ENCODE data around the gene ANKRD44. TPM values are rescaled to one million over a fixed set of nuclear protein-coding genes. Genes with fewer than 3 reads are reported as not detected.

The ANKRD44 gene
- total RNA-seq, 1 experiment from 2014 or later = 0.68 TPM

DNA sequence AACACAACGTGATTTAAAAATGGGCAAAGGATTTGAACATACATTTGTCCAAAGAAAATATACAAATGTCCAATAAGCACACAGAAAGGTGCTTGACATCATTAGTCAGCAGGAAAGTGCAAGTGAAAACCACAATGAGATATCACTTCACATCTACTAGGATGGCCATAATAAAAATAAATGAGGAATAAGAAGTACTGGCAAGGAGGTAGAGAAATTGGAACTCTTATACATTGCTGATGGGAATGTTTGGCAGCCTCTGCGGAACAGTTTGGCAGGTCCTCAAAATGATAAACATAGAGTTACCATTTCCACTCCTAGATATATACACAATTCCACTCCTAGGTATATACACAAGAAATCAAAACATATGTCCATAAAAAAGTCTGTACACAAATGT is 333.1 kb downstream of the ANKRD44 start (continued):
- TF ChIP-seq, protein P1, sequence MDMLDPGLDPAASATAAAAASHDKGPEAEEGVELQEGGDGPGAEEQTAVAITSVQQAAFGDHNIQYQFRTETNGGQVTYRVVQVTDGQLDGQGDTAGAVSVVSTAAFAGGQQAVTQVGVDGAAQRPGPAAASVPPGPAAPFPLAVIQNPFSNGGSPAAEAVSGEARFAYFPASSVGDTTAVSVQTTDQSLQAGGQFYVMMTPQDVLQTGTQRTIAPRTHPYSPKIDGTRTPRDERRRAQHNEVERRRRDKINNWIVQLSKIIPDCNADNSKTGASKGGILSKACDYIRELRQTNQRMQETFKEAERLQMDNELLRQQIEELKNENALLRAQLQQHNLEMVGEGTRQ (CRISPR knock-in tag; IDR thresholded peaks at IDR 0.05) = no peak
- TF ChIP-seq GABPB1 (CRISPR knock-in tag; IDR thresholded peaks at IDR 0.05) (no peak), TP53 (CRISPR knock-in tag; IDR thresholded peaks at IDR 0.05) (no peak), GTF2I (CRISPR knock-in tag; conservative IDR thresholded peaks at IDR 0.05) (no peak)
- TF ChIP-seq, protein P2, sequence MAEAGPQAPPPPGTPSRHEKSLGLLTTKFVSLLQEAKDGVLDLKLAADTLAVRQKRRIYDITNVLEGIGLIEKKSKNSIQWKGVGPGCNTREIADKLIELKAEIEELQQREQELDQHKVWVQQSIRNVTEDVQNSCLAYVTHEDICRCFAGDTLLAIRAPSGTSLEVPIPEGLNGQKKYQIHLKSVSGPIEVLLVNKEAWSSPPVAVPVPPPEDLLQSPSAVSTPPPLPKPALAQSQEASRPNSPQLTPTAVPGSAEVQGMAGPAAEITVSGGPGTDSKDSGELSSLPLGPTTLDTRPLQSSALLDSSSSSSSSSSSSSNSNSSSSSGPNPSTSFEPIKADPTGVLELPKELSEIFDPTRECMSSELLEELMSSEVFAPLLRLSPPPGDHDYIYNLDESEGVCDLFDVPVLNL (CRISPR knock-in tag; IDR thresholded peaks at IDR 0.05; ENCODE audit: borderline replicate concordance, low read depth) = no peak
- TF ChIP-seq, protein P3, sequence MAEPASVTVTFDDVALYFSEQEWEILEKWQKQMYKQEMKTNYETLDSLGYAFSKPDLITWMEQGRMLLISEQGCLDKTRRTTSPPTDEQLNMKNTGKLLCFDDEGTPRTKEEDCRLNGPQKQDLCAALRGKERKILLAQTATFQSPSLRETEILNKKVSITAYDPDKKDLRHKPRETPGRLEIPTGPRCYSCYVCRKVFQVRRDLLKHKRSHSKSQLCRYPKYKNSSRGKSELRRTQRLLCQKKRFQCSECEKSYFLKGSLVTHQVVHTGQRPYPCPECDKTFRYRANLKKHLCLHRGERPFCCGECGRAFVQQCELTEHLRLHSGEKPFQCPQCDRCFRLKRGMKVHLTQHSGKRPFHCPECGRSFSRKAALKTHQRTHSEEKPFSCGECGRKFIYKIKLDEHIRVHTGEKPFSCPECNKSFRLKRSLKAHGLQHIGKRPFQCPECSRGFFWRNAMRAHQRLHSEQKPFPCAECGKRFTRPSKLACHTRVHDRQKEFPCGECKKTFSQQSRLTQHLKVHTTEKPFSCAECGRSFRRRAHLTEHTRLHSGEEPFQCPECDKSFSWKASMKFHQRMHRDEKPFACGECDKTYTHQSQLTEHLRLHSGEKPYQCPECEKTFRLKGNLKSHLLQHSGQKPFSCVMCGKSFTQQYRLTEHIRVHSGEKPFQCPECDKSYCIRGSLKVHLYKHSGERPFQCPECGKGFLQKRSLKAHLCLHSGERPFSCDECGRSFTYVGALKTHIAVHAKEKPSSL (CRISPR knock-in tag; conservative IDR thresholded peaks at IDR 0.05) = no peak
- TF ChIP-seq, protein P4, sequence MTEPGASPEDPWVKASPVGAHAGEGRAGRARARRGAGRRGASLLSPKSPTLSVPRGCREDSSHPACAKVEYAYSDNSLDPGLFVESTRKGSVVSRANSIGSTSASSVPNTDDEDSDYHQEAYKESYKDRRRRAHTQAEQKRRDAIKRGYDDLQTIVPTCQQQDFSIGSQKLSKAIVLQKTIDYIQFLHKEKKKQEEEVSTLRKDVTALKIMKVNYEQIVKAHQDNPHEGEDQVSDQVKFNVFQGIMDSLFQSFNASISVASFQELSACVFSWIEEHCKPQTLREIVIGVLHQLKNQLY (CRISPR knock-in tag; IDR thresholded peaks at IDR 0.05) = no peak

DNA sequence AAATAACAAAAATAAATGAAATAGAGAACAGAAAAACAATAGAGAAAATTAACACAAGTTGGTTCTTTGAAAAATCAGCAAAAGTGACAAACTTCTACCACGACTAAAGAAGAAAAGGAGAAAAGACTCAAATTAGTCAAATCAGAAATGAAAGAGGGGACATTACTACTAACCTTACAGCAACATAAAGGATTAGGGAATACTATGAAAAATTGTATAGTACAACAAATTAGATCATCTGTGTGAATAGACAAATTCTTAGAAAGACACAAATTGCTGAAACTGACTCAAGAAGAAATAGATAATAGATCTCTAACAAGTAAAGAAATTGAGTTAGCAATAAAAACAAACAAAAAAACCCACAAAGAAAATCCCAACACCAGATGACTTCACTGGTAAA is 335.6 kb downstream of the ANKRD44 start:
- no peaks in the 10 kb centered on the region for H3K27me3 Mint-ChIP-seq (ENCODE audit: low read depth)
- H3K4me3 Mint-ChIP-seq = no peak overlapping the region
- POLR2A ChIA-PET = no interaction called here
- no peak for ATAC-seq
- peaks cover 7% of the 10 kb centered on the region for H3K4me1 Mint-ChIP-seq
- no peak for DNase-seq (ENCODE audit: low spot score)
- H3K36me3 Mint-ChIP-seq = no peaks in the 10 kb centered on the region
- no peak overlapping the region for H3K27ac Mint-ChIP-seq
- no peaks in the 10 kb centered on the region for H3K9me3 Mint-ChIP-seq
- CTCF ChIA-PET = no interaction called here
- TF ChIP-seq, protein P5, sequence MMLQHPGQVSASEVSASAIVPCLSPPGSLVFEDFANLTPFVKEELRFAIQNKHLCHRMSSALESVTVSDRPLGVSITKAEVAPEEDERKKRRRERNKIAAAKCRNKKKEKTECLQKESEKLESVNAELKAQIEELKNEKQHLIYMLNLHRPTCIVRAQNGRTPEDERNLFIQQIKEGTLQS (CRISPR knock-in tag; conservative IDR thresholded peaks at IDR 0.05) = no peak
- TF ChIP-seq, protein P6, sequence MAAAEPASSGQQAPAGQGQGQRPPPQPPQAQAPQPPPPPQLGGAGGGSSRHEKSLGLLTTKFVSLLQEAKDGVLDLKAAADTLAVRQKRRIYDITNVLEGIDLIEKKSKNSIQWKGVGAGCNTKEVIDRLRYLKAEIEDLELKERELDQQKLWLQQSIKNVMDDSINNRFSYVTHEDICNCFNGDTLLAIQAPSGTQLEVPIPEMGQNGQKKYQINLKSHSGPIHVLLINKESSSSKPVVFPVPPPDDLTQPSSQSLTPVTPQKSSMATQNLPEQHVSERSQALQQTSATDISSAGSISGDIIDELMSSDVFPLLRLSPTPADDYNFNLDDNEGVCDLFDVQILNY (CRISPR knock-in tag; IDR thresholded peaks at IDR 0.05) = no peak
- TF ChIP-seq, protein P7, sequence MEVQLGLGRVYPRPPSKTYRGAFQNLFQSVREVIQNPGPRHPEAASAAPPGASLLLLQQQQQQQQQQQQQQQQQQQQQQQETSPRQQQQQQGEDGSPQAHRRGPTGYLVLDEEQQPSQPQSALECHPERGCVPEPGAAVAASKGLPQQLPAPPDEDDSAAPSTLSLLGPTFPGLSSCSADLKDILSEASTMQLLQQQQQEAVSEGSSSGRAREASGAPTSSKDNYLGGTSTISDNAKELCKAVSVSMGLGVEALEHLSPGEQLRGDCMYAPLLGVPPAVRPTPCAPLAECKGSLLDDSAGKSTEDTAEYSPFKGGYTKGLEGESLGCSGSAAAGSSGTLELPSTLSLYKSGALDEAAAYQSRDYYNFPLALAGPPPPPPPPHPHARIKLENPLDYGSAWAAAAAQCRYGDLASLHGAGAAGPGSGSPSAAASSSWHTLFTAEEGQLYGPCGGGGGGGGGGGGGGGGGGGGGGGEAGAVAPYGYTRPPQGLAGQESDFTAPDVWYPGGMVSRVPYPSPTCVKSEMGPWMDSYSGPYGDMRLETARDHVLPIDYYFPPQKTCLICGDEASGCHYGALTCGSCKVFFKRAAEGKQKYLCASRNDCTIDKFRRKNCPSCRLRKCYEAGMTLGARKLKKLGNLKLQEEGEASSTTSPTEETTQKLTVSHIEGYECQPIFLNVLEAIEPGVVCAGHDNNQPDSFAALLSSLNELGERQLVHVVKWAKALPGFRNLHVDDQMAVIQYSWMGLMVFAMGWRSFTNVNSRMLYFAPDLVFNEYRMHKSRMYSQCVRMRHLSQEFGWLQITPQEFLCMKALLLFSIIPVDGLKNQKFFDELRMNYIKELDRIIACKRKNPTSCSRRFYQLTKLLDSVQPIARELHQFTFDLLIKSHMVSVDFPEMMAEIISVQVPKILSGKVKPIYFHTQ (CRISPR knock-in tag; IDR thresholded peaks at IDR 0.05) = no peak
- no peak for TF ChIP-seq NFYB (CRISPR knock-in tag; conservative IDR thresholded peaks at IDR 0.05; ENCODE audit: low read depth)
- TF ChIP-seq, protein P8, sequence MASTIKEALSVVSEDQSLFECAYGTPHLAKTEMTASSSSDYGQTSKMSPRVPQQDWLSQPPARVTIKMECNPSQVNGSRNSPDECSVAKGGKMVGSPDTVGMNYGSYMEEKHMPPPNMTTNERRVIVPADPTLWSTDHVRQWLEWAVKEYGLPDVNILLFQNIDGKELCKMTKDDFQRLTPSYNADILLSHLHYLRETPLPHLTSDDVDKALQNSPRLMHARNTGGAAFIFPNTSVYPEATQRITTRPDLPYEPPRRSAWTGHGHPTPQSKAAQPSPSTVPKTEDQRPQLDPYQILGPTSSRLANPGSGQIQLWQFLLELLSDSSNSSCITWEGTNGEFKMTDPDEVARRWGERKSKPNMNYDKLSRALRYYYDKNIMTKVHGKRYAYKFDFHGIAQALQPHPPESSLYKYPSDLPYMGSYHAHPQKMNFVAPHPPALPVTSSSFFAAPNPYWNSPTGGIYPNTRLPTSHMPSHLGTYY (CRISPR knock-in tag; IDR thresholded peaks at IDR 0.05) = no peak
- TF ChIP-seq MYBL2 (CRISPR knock-in tag; IDR thresholded peaks at IDR 0.05) = no peak
- TF ChIP-seq, protein P4 (CRISPR knock-in tag; IDR thresholded peaks at IDR 0.05) = no peak
- no peak for TF ChIP-seq ZNF232 (CRISPR knock-in tag; IDR thresholded peaks at IDR 0.05)
- no peak for TF ChIP-seq NR1H2 (CRISPR knock-in tag; IDR thresholded peaks at IDR 0.05)
- TF ChIP-seq, protein P9, sequence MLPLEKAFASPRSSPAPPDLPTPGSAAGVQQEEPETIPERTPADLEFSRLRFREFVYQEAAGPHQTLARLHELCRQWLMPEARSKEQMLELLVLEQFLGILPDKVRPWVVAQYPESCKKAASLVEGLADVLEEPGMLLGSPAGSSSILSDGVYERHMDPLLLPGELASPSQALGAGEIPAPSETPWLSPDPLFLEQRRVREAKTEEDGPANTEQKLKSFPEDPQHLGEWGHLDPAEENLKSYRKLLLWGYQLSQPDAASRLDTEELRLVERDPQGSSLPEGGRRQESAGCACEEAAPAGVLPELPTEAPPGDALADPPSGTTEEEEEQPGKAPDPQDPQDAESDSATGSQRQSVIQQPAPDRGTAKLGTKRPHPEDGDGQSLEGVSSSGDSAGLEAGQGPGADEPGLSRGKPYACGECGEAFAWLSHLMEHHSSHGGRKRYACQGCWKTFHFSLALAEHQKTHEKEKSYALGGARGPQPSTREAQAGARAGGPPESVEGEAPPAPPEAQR (CRISPR knock-in tag; IDR thresholded peaks at IDR 0.05) = no peak
- TF ChIP-seq CREB1 (CRISPR knock-in tag; IDR thresholded peaks at IDR 0.05) = no peak
- TF ChIP-seq, protein P10, sequence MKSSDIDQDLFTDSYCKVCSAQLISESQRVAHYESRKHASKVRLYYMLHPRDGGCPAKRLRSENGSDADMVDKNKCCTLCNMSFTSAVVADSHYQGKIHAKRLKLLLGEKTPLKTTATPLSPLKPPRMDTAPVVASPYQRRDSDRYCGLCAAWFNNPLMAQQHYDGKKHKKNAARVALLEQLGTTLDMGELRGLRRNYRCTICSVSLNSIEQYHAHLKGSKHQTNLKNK (CRISPR knock-in tag; IDR thresholded peaks at IDR 0.05) = no peak
- TF ChIP-seq, protein P11, sequence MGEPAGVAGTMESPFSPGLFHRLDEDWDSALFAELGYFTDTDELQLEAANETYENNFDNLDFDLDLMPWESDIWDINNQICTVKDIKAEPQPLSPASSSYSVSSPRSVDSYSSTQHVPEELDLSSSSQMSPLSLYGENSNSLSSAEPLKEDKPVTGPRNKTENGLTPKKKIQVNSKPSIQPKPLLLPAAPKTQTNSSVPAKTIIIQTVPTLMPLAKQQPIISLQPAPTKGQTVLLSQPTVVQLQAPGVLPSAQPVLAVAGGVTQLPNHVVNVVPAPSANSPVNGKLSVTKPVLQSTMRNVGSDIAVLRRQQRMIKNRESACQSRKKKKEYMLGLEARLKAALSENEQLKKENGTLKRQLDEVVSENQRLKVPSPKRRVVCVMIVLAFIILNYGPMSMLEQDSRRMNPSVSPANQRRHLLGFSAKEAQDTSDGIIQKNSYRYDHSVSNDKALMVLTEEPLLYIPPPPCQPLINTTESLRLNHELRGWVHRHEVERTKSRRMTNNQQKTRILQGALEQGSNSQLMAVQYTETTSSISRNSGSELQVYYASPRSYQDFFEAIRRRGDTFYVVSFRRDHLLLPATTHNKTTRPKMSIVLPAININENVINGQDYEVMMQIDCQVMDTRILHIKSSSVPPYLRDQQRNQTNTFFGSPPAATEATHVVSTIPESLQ (CRISPR knock-in tag; IDR thresholded peaks at IDR 0.05) = no peak
